ENCODE data around the gene ARID5A.

GRCh38 chr2:96527286-96528005 lies 9.1 kb upstream of the ARID5A start:
- TF ChIP-seq, protein P1, sequence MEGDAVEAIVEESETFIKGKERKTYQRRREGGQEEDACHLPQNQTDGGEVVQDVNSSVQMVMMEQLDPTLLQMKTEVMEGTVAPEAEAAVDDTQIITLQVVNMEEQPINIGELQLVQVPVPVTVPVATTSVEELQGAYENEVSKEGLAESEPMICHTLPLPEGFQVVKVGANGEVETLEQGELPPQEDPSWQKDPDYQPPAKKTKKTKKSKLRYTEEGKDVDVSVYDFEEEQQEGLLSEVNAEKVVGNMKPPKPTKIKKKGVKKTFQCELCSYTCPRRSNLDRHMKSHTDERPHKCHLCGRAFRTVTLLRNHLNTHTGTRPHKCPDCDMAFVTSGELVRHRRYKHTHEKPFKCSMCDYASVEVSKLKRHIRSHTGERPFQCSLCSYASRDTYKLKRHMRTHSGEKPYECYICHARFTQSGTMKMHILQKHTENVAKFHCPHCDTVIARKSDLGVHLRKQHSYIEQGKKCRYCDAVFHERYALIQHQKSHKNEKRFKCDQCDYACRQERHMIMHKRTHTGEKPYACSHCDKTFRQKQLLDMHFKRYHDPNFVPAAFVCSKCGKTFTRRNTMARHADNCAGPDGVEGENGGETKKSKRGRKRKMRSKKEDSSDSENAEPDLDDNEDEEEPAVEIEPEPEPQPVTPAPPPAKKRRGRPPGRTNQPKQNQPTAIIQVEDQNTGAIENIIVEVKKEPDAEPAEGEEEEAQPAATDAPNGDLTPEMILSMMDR (conservative IDR thresholded peaks at IDR 0.05) = no peak
- TF ChIP-seq ZFX (IDR thresholded peaks at IDR 0.05) = no peak

All from C4-2B (cell line).